GM19397 (cell line): ENCODE results near the gene ZC3HAV1.
"Not testable (repeated sequence)": the region's sequence is repeated elsewhere in the genome, so short reads cannot be mapped to it uniquely, and the experiment has no call there.

Experiments used
- ATAC-seq: cut with Tn5 transposase; IDR thresholded peaks from one replicate; pipeline ENCODE4 v1.9.1; 2021; ENCODE audit warnings: mild to moderate bottlenecking, moderate library complexity; ENCODE audit not compliant: unreplicated experiment

Gene ZC3HAV1

DNA sequence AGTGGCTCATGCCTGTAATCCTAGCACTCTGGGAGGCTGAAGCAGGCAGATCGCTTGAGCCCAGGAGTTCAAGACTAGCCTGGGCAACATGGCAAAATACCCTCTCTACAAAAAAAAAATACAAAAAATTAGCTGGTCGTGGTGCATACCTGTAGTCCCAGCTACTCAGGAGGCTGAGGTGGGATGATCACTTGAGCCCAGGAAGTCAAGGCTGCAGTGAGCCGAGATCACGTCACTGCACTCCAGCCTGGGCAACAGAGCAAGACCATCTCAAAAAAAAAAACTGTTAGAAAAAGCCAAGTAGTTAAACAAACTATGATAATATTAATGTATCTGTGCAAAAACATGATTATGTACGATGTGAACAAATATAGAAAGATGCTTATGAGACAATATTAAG lies 83.7 kb downstream of the ZC3HAV1 start:
- ATAC-seq, result not testable (repeated sequence)

DNA sequence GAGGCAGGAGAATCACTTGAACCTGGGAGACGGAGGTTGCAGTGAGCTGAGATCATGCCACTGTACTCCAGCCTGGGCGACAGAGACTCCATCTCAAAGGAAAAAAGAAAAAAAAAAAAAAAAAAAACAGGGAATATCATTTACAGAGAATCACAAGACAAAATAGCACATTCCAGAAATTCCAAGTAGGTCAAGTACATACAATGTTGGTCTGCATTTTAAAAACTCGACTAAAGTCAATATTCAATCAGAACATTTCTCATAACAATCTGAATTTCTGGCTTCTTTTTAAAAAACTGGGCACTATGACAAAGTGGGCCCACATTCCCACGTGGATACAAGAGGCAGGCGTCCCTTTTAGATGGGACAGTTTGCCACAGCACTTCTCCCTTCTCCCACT lies 86.4 kb downstream of the ZC3HAV1 start:
- no peak for ATAC-seq

DNA sequence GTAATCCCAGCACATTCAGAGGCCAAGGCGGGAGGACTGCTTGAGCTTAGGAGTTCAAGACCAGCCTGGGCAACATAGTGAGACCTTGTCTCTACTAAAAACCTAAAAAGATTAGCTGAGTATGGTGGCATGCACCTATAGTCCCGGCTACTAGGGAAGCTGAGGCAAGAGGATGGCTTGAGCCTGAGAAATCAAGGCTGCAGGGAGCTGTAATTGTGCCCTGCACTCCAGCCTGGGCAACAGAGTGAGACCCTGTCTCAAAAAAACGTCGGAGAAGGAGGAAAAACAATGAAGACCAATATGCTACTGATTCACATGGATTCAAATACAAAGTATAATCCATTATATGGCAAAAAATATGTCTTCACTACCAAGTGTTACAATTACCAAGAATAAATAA lies 87.2 kb downstream of the ZC3HAV1 start:
- no peak for ATAC-seq

DNA sequence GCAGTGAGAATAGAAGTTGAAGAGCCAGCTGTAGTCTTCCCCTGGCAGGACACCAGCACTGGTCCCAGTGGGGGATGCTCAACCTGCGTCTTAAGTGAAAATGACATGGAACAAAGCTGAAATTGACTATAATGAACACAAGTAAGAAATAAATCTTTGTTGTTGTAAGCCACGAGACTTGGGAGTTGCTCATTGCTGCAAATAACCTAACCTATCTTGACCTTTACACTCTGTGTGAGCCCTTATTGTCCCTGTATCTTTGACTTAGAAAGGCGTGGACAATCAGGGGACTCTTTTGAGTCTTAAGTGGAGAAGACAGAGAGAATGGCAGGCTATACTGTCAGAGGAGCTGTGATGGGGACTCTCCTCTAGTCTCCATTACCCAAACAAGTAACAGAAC lies 90.6 kb downstream of the ZC3HAV1 start:
- no peak for ATAC-seq

DNA sequence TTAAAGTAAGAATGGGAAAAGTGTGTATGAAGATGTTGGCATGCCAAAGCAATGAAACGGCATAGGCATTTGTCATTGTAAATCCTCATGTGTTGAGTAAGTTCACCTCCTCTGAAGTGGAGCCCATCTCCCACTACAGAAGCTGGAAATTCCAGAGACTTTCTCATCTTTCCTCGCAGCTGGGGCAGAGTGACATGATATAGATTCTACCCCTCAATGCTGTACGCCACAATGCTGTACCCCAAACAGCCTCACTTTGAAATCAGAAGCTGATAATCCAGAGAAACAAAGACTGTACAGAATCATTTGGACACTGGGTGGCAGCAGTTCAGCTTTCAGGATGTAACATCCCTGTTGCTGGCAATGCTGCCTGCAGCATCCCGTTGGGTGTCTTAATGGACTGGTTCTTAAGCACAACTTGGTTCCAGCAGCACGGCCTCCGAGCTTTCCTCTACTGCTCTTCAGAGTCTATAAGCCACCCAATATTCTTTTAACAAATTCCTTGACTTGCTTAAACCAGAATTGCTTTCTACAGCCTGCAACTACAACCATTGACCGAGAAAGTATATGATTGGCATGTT lies 92.5 kb downstream of the ZC3HAV1 start:
- ATAC-seq, result no peak

DNA sequence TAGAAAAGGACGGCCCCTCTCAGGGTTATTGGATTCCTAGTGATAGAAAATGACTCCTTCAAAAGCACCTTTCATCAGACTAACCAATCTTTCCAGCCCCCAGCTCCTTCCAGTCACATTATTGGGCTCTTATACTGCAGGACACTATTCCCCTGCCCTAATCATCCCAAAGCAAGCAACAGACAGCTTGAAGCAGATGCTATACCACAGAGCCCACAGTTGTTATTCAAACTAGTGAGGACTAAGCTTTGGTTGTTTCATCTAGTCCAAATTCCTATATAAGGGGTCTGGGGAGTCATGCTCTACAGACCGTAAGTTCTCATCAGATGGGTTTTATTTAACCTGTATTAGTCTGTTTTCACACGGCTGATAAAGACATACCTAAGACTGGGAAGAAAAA lies 98.1 kb downstream of the ZC3HAV1 start:
- ATAC-seq, result no peak

GRCh38 chr7:139004321-139005090 lies 105.0 kb downstream of the ZC3HAV1 start:
- ATAC-seq, result no peak

GRCh38 chr7:138999414-138999813 lies 110.1 kb downstream of the ZC3HAV1 start:
- ATAC-seq, result no peak
